Erythroblast (primary cell): Measurements from ENCODE around the gene NGB.
"Not testable (repeated sequence)": the region's sequence is repeated elsewhere in the genome, so short reads cannot be mapped to it uniquely, and the experiment has no call there.

Source experiments
- DNase-seq, 2 experiments: peaks; one replicate each; lab custom pipeline; 2025; lab: John Stamatoyannopoulos, UW
- GATA1 ChIP-seq: IDR thresholded peaks from 2 replicates; pipeline ENCODE4 v1.6.1; 2011; ENCODE audit warnings: low read depth, mild to moderate bottlenecking, control low read depth, low read length, moderate library complexity
- POLR2A ChIP-seq: IDR thresholded peaks from 2 replicates; pipeline ENCODE4 v1.6.1; 2011; ENCODE audit warnings: mild to moderate bottlenecking, low read length

Gene NGB

GRCh38 chr14:77306851-77307496 lies 36.0 kb upstream of the NGB start:
- no peak for DNase-seq

GRCh38 chr14:77306416-77306815 lies 35.4 kb upstream of the NGB start:
- TF ChIP-seq POLR2A (no peak), GATA1 (no peak)
- no peak for DNase-seq

More at GRCh38 chr14:77306851-77307496, 36.0 kb upstream of the NGB start:
- TF ChIP-seq POLR2A (no peak), GATA1 (no peak)

- TF ChIP-seq GATA1: no peak
- no peak for TF ChIP-seq POLR2A
- no peak for DNase-seq
Measured at GRCh38 chr14:77305696-77306095, 34.7 kb upstream of the NGB start.

- TF ChIP-seq POLR2A: no peak
- no peak for TF ChIP-seq GATA1
- peak; percentile 32 to 79 for DNase-seq
Measured at GRCh38 chr14:77303417-77304156, 32.6 kb upstream of the NGB start.

GRCh38 chr14:77302926-77303325 lies 31.9 kb upstream of the NGB start:
- no peak for TF ChIP-seq GATA1
- peak; percentile 33 to 70 for DNase-seq

- TF ChIP-seq GATA1 (no peak), POLR2A (no peak)
- DNase-seq: peak; percentile 79 to 87
Measured at GRCh38 chr14:77301103-77301502, 30.1 kb upstream of the NGB start.

GRCh38 chr14:77299771-77300170 lies 28.8 kb upstream of the NGB start:
- TF ChIP-seq GATA1: no peak
- TF ChIP-seq POLR2A: no peak
- no peak for DNase-seq

- no peak for DNase-seq
- no peak for TF ChIP-seq GATA1
- no peak for TF ChIP-seq POLR2A
Measured at GRCh38 chr14:77296906-77297305, 25.9 kb upstream of the NGB start.

GRCh38 chr14:77296155-77296554 lies 25.1 kb upstream of the NGB start:
- DNase-seq: no peak
- no peak for TF ChIP-seq GATA1
- no peak for TF ChIP-seq POLR2A

GRCh38 chr14:77290705-77291104 lies 19.7 kb upstream of the NGB start:
- no peak for DNase-seq
- no peak for TF ChIP-seq GATA1
- TF ChIP-seq POLR2A: no peak

- DNase-seq: no peak
- TF ChIP-seq GATA1 (no peak), POLR2A (no peak)
Measured at GRCh38 chr14:77286576-77286975, 15.6 kb upstream of the NGB start.

- DNase-seq: no peak
- no peak for TF ChIP-seq GATA1
- no peak for TF ChIP-seq POLR2A
Measured at GRCh38 chr14:77284466-77284865, 13.5 kb upstream of the NGB start.

GRCh38 chr14:77284066-77284465 lies 13.1 kb upstream of the NGB start:
- no peak for DNase-seq
- TF ChIP-seq GATA1: no peak
- TF ChIP-seq POLR2A: no peak

- no peak for DNase-seq
- TF ChIP-seq GATA1 (no peak), POLR2A (no peak)
Measured at GRCh38 chr14:77281852-77282410, 10.9 kb upstream of the NGB start.

GRCh38 chr14:77280921-77281320 lies 9.9 kb upstream of the NGB start:
- DNase-seq: not testable (repeated sequence)
